Stimulated activated CD8-positive, alpha-beta memory T cell treated with anti-CD3 and anti-CD28 coated beads, Interleukin-4, amount 100 ng/mL, for 48 hours (primary cell): ENCODE measurements around the gene NPY5R.

Source experiments
- DNase-seq: peaks from one replicate; pipeline ENCODE4 v3.0.0-alpha.2; 2020

Gene NPY5R

DNA sequence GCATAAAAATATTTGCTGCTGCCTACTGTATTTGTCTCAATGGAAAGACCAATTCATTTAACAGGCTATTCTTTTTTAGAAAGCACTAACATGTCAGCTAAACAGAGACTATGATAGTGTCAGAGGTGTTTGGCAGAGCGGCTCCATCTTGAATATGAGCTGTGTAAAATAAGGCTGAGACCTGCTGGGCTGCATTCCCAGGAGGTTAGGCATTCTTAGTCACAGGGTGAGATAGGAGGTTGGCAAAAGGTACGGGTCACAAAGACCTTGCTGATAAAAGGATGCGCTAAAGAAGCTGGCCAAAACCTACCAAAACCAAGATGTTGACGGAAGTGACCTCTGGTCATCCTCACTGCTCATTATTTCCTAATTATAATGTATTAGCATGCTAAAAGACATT, 41.8 kb downstream of the NPY5R start:
- DNase-seq, result no peak

DNA sequence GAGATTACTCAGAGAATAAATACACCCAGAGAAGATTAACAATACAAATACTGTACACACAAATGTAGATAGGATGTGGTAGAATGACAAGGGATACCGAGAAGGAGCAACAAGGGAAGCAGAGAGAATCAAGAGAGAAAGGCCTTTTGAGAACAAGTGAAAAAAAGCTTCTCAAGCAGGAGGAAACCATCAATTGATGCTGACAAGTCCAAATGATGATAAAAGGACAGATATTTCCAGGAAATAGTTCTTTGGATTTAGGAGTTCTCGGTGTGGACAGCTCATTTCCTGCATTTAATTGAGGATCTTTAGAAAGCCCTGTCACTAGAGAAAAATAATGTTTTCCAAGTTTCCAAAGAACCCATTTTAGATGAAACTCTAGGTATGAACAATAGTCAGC, 48.1 kb downstream of the NPY5R start:
- no peak for DNase-seq

DNA sequence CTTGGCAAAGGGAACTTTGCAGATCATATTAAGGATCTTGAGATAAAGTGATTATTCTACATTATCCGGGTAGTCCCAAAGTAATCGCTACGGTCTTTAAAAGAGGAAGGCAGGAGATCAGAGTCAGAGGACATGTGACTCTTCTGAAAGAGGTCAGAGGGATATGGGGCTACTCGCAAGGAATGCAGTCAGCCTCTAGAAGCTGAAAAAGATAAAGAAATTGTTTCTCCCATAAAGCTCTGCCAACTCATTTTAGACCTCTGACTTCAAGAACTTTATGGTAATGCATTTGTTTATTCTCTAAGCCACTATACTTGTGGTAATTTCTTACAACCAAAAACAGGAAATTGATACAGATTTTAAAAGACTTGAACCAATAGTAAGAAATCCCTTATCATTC, 48.6 kb downstream of the NPY5R start:
- no peak for DNase-seq

DNA sequence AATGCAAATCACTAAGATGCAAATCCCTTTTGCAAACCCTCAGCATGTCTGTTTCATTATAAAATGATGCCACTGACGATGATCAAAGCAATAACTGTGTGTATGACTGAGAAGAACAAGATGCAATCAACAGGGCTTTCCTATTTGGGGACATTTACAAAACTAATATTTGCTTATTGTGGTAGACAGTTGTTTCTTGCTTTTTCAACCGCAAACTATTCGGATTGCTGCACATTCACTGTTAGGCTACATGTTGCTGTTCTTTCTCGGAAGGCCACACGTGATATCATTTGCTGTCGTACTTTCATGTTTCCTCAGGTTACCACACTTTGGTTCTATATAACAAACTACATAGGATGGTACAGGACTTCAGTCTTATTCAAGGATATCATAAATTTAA, 49.8 kb downstream of the NPY5R start:
- DNase-seq, result no peak

DNA sequence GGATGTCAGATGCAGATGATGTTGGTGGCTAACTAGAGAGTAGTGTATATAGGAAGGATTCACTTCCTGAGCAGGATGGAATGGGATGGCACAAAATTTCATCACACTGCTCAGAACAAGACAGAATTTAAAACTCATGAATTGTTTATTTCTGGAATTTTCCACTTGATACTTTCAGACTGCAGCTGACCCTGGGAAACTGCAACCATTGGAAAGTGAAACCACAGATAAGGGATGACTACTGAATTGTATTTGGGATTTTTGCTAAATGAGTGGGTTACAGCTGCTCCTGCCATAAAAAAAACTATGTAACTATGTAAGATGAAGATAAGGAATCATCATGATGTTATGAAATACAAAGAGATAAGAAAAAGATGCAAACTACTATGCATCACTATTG, 51.4 kb downstream of the NPY5R start:
- no peak for DNase-seq

DNA sequence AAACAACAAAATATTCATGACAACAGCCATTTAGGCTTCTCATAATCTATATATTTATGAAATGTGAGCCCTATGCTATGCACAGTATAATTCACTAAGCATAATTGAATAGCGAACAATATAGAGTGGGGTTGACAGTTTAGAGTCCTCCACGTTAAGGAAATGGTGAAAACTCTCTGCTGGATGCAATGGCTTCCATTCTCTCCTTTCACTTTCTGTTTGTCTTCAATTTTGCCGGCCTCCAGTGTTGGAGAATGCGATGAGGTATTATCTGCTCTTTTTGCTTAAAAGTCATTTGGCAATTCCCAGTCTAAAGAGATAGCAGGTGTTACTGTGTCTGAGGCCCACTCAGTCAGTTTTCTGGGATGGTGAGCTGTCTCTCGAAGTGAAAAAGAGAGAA, 52.1 kb downstream of the NPY5R start:
- DNase-seq, result no peak

DNA sequence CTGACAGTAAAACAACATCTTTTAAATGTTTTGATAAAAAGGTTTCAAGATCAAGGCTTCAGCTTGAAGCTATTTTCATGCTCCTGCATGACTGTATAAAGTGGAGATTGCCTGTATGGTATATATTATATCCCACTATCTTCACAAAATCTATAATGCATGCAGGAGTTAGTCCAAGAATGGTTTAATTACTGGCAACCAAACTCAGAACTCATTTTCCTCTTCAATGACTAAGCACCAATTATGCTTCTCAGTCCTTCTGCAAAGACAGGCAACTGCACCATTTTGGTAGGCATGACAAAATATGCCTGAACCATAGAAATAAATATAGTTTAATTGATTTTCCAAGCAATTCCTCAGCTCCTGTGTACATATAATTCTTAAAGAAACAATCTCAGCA, 54.5 kb downstream of the NPY5R start:
- DNase-seq, result no peak

DNA sequence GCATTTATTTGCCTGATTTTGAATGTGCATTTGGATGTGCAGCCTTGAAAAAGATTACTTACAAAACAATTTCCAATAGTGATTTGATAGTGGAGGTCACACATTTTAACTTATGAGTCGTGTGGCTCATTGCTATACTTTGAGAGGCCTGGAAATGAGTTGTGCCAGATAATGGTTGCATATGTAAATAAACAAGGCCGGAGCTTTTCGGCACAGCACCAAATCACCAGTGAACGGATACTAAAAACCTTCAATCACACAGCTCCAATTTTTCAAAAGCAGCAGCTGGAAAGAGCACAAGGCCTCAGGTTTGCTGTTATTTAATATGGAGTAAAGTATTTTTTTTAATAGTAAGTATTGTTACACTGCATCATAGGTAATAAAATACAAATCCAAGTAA, 57.2 kb downstream of the NPY5R start:
- DNase-seq, result no peak
